Lower lobe of right lung (tissue), 2 donors: ENCODE results near the gene PSD4. TPM values are rescaled to one million over a fixed set of nuclear protein-coding genes. Genes with fewer than 3 reads are reported as not detected.

Source experiments
- ATAC-seq, 2 donors: fragments of 200-7000 bp; cut with Tn5 transposase; one replicate each; pipeline ENCODE4 v1.9.1; 2020 to 2022; ENCODE audit warnings: mild to moderate bottlenecking in 2 of 2, moderate library complexity in 2 of 2
- DNase-seq: peaks from one replicate; pipeline ENCODE4 v3.0.0-alpha.2; 2020
- H3K27ac ChIP-seq: fragments of 200-600 bp; one replicate; pipeline ENCODE4 v1.8.0; 2022
- H3K27me3 ChIP-seq: fragments of 200-600 bp; one replicate; pipeline ENCODE4 v1.8.0; 2022; ENCODE audit warnings: low read depth
- H3K36me3 ChIP-seq: fragments of 200-600 bp; one replicate; pipeline ENCODE4 v1.8.0; 2022; ENCODE audit warnings: mild to moderate bottlenecking
- H3K4me1 ChIP-seq: fragments of 200-600 bp; one replicate; pipeline ENCODE4 v1.8.0; 2022
- H3K4me3 ChIP-seq: fragments of 200-600 bp; one replicate; pipeline ENCODE4 v1.8.0; 2022; ENCODE audit warnings: mild to moderate bottlenecking
- H3K9me3 ChIP-seq: fragments of 200-600 bp; one replicate; pipeline ENCODE4 v1.8.0; 2022
- intact Hi-C: fragments of 100-400 bp; cut with DNase I; formaldehyde crosslinking; loops from one replicate; pipeline ENCODE4 v1.11.0; 2022
- total RNA-seq: library from RNA; stranded (reverse); fragmentation: NEBNext Ultra II Directional; extraction: Animal tissue kit (Norgen Biotek cat#: 25700); gene quantifications from one replicate; pipeline ENCODE4 v1.2.1, GENCODE V29; 2021
- TF ChIP-seq, protein P1 (sequence below): fragments of 200-600 bp; IDR thresholded peaks from one replicate; pipeline ENCODE4 v1.8.0; 2022; ENCODE audit warnings: antibody characterized with exemption, mild to moderate bottlenecking
- donor health status: DM: no; HTN: yes; CAD: no; lungs with severe emphysema.

The PSD4 gene
- total RNA-seq, 1 donor from 2014 or later: 43.2 TPM

DNA sequence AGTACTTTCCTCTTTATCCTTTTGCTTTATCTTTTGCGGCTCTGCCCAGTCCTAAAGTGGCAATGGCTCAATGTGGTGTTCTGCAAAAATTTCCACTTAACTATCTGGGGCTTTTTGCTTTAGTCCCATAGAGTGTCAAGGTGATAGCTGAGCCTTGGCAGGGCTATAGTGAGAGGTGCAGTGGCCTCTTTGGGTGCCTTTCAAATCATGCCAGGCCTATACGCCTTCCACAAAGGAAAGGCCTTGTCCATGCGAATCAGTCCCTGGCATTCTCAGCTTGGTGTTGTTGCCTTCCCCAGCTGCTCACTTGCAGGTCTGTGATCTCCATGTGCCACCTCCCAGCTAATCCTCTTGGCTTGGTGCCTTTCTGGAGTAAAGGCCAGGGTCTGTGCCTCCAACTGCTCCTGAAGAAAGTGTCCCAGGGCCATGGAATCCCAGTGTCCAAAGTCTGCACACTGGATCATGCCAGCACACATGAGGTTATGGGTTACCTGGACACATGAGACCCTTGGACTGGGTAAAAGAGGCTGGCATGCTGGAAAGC lies 78.3 kb downstream of the PSD4 start:
- no peaks in the 10 kb centered on the region for H3K36me3 ChIP-seq
- TF ChIP-seq, protein P1, sequence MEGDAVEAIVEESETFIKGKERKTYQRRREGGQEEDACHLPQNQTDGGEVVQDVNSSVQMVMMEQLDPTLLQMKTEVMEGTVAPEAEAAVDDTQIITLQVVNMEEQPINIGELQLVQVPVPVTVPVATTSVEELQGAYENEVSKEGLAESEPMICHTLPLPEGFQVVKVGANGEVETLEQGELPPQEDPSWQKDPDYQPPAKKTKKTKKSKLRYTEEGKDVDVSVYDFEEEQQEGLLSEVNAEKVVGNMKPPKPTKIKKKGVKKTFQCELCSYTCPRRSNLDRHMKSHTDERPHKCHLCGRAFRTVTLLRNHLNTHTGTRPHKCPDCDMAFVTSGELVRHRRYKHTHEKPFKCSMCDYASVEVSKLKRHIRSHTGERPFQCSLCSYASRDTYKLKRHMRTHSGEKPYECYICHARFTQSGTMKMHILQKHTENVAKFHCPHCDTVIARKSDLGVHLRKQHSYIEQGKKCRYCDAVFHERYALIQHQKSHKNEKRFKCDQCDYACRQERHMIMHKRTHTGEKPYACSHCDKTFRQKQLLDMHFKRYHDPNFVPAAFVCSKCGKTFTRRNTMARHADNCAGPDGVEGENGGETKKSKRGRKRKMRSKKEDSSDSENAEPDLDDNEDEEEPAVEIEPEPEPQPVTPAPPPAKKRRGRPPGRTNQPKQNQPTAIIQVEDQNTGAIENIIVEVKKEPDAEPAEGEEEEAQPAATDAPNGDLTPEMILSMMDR: no peak
- intact Hi-C loops: no loop called here
- H3K4me1 ChIP-seq: peaks cover 8% of the 10 kb centered on the region
- H3K27me3 ChIP-seq: no peaks in the 10 kb centered on the region
- DNase-seq: no peak
- no peak for ATAC-seq
- no peaks in the 10 kb centered on the region for H3K9me3 ChIP-seq
- no peak overlapping the region for H3K27ac ChIP-seq
- no peak overlapping the region for H3K4me3 ChIP-seq

- Histone ChIP-seq H3K27me3 (no peaks in the 10 kb centered on the region), H3K27ac (no peak overlapping the region), H3K4me3 (no peak overlapping the region), H3K36me3 (no peaks in the 10 kb centered on the region), H3K9me3 (no peaks in the 10 kb centered on the region), H3K4me1 (peaks cover 21% of the 10 kb centered on the region)
- intact Hi-C loops: no loop called here
- ATAC-seq (no peak), DNase-seq (no peak)
- TF ChIP-seq, protein P1: no peak
Measured at GRCh38 chr2:113253453-113253852, 79.7 kb downstream of the PSD4 start.

GRCh38 chr2:113255140-113256070 lies 81.6 kb downstream of the PSD4 start:
- intact Hi-C loops: no loop called here
- no peak for ATAC-seq

DNA sequence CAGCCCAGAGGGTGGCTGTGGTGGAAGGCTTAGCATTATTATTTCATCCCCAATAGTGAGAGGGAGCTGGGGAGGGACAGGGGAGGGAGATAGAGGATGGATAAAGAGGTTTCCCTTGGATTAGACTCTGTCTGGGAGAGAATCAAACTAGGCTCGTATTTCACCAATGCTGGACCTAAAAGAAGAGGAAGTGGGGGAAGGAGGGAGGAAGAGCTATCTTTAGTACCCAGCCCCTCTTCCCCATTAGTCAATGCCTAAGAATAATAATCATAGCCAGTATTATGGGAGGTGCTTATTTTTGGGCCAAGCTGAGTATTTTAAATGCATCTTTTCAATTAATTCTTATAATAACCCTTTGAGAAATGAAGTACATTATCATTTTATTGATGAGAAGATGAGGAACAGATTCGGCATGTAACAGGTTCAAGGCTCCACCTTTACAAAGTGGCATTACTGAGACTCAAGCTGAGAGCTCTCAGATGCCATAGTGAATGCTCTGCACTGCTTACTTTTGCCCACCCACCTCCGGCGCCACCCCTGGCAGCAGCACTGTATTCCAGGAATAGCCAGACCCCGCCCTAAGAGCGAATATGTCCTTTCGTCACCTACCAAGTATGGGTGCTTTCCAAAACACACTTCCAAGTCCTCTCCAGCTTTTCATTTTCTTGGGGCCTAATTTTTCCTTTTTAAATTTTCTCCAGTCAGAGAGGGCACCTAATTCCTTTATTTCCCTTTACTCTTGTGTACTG lies 83.9 kb downstream of the PSD4 start:
- peaks cover 21% of the 10 kb centered on the region for H3K4me1 ChIP-seq
- H3K27me3 ChIP-seq: no peaks in the 10 kb centered on the region
- ATAC-seq (peak; percentile 79 to 89), DNase-seq (no peak)
- intact Hi-C loops: no loop called here
- no peak overlapping the region for H3K4me3 ChIP-seq
- H3K9me3 ChIP-seq: no peaks in the 10 kb centered on the region
- no peak overlapping the region for H3K27ac ChIP-seq
- TF ChIP-seq, protein P1: no peak
- no peaks in the 10 kb centered on the region for H3K36me3 ChIP-seq

More at GRCh38 chr2:113255140-113256070, 81.6 kb downstream of the PSD4 start:
- no peaks in the 10 kb centered on the region for H3K27me3 ChIP-seq
- DNase-seq: no peak
- TF ChIP-seq, protein P1: no peak
- no peak overlapping the region for H3K4me3 ChIP-seq
- H3K9me3 ChIP-seq: no peaks in the 10 kb centered on the region
- peaks cover 21% of the 10 kb centered on the region for H3K4me1 ChIP-seq
- H3K36me3 ChIP-seq: no peaks in the 10 kb centered on the region
- no peak overlapping the region for H3K27ac ChIP-seq

DNA sequence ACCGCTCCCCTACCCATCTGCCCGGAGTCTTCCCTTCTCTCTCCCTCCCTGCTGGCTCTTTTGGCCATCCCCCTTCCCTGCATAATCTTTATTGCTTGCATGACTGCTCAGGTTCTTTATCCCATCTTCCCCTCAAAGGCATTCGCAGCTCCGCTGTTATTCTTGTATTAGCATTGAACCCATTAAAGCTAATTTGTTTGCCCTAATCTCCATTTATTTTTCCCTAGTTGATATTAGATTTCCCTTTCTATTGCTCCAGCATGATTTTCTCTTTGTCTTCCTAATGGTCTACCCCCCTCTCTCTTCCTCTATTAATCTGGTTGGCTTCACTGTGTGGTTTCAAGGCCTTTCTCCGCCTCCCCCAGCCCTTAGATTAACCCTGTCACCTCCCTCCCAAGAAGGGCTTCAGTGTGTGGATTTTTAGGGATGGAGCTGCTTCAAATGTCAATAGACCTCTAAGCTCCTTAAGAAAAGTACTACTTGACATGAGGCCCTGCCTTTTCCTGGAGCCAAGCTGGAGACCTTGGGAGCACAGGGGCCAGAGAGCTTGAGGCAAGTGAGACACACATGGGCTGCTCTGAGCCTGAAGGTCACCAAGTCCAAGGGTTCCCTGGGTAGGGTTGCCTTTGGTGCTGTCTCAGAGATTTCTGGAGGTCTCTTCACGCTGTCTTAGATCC lies 84.8 kb downstream of the PSD4 start:
- Histone ChIP-seq H3K27ac (no peak overlapping the region), H3K4me1 (peaks cover 21% of the 10 kb centered on the region)

More for the DNA sequence above, 84.8 kb downstream of the PSD4 start:
- intact Hi-C loops: no loop called here
- TF ChIP-seq, protein P1: no peak
- no peak overlapping the region for H3K4me3 ChIP-seq
- DNase-seq: no peak
- H3K36me3 ChIP-seq: no peaks in the 10 kb centered on the region
- no peaks in the 10 kb centered on the region for H3K27me3 ChIP-seq
- H3K9me3 ChIP-seq: no peaks in the 10 kb centered on the region
- ATAC-seq: peak in 1 of 2 donors; percentile 48
